K562 (cell line): Measurements from ENCODE around the gene DYNLL1. TPM values are rescaled to one million over a fixed set of nuclear protein-coding genes. Genes with fewer than 3 reads are reported as not detected.
A peak's percentile ranks its signal among the peaks of the same experiment; 100 is the strongest.

ENCODE experiments used
- KLF13 ChIP-seq: fragments of 450-650 bp; IDR thresholded peaks from 2 replicates; pipeline ENCODE4 v1.6.1; 2016; ENCODE audit warnings: missing genetic modification characterization, low read depth, mild to moderate bottlenecking, missing compliant biosample characterization, moderate library complexity, borderline replicate concordance
- NCOA1 ChIP-seq: fragments of 450-650 bp; IDR thresholded peaks from 2 replicates; pipeline ENCODE4 v1.6.1; 2016; ENCODE audit warnings: low read depth
- NR2C1 ChIP-seq, 2 experiments: fragments of 450-650 bp; IDR thresholded peaks; 2 replicates each; pipeline ENCODE4 v1.6.1; 2017; ENCODE audit warnings: mild to moderate bottlenecking in 2 of 2, antibody characterized with exemption in 1 of 2, inconsistent platforms in 1 of 2, missing compliant biosample characterization in 1 of 2, missing genetic modification characterization in 1 of 2
- PCBP1 ChIP-seq: fragments of 200-400 bp; formaldehyde crosslinking; IDR thresholded peaks from 2 replicates; pipeline ENCODE4 v1.6.1; 2018; ENCODE audit warnings: mild to moderate bottlenecking, low read depth, low read length; ENCODE audit not compliant: poor library complexity, severe bottlenecking
- TFAM ChIP-seq: fragments of 250-450 bp; sonication (Bioruptor Pico); conservative IDR thresholded peaks from 2 replicates; pipeline ENCODE4 v1.5.0; 2021; ENCODE audit warnings: mild to moderate bottlenecking, moderate library complexity
- TGIF2 ChIP-seq: sonication (generic); formaldehyde crosslinking; IDR thresholded peaks from 2 replicates; pipeline ENCODE4 v1.8.1; 2022; ENCODE audit warnings: mild to moderate bottlenecking, missing genetic modification reagents, moderate library complexity
- XRCC5 ChIP-seq: fragments of 200-400 bp; formaldehyde crosslinking; IDR thresholded peaks from 2 replicates; pipeline ENCODE4 v1.6.1; 2017; ENCODE audit warnings: low read depth, mild to moderate bottlenecking, low read length
- ZBTB17 ChIP-seq: fragments of 450-650 bp; formaldehyde crosslinking; IDR thresholded peaks from 2 replicates; pipeline ENCODE4 v1.4.0; 2020; ENCODE audit warnings: mild to moderate bottlenecking
- ZC3H11A ChIP-seq: IDR thresholded peaks from 2 replicates; pipeline ENCODE4 v1.6.1; 2012; ENCODE audit warnings: low read depth, low read length, improper control_type of control experiment
- ZNF197 ChIP-seq: fragments of 200-800 bp; sonication (Bioruptor generic); IDR thresholded peaks from 2 replicates; pipeline ENCODE4 v1.6.1; 2016; ENCODE audit warnings: low read depth, missing genetic modification characterization, missing compliant biosample characterization
- polyA plus RNA-seq, 8 experiments: library from polyadenylated mRNA; depleted of rRNA in 4 of 8; stranded (reverse) in 5 of 8; unstranded in 3 of 8; fragments of >200 nt; fragmentation: Nextera tagmentation in 2 of 8; fragmentation: Illumina TruSeq in 1 of 8; extraction: Ambion mirVana in 2 of 8; extraction: Trizol in 1 of 8; gene quantifications; 2 replicates each; pipeline versions ENCODE4 v1.2.1 to v1.2.3, GENCODE V29; 2011 to 2014; ENCODE audit warnings: inconsistent platforms in 1 of 8, missing spikeins in 1 of 8
- total RNA-seq, 7 experiments: library from RNA; depleted of rRNA in 6 of 7; stranded (reverse); fragments of >200 nt in 6 of 7; fragmentation: Illumina TruSeq in 2 of 7; extraction: Trizol in 2 of 7; gene quantifications; 2 replicates each; pipeline versions ENCODE4 v1.2.1 to v1.2.3, GENCODE V29; 2011 to 2021; ENCODE audit warnings: low replicate concordance in 1 of 7
- TF ChIP-seq, protein P1 (sequence below): fragments of 450-650 bp; IDR thresholded peaks from 2 replicates; pipeline ENCODE4 v1.6.1; 2016; ENCODE audit warnings: mild to moderate bottlenecking, moderate library complexity
- TF ChIP-seq, protein P2 (sequence below): fragments of 250-450 bp; sonication (Bioruptor Pico); IDR thresholded peaks from 2 replicates; pipeline ENCODE4 v1.4.0; 2020; ENCODE audit warnings: borderline replicate concordance
- TF ChIP-seq, protein P3 (sequence below): fragments of 250-450 bp; sonication (Bioruptor Pico); IDR thresholded peaks from 2 replicates; pipeline ENCODE4 v1.4.0; 2020

Gene DYNLL1
- total and polyA plus RNA-seq, 9 of the 15 experiments (the other 6 are each of a cell fraction or from before 2014, with no cell fraction given) = 303 to 1,112 (median 468) TPM

DNA sequence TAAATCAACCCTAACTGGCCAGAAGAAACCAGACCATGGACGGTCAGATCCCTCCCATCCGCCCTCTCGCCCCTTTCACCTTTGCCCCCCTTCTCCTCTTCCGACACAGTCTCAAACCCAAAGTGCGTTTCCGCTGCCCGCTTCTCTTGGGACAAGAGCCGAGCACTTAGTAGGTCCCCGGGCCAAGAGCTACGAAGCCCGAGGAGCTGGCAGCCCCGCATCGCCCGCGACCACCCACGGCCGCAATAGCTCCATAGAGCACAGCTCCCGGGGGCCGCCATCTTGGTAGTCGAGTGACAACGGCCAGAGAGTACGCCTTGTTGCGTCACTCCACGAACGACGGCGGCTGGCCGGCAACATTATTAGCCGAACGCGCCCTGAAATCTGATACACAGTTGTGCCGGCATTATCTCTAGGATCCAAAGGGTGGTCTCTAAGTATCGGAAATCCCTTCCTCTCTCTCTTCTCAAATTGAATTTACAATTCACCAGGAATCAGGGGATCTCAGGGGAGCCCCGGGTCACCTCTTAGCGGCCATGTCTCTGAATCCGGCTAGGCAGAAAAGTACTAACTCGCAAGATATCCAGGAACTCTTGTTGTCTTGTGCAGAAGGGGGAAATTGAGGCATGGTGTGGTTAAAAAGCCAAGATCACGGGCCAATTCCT lies 33.1 kb downstream of the DYNLL1 start, which contains the start of gene COQ5 (continued):
- TF ChIP-seq, protein P1, sequence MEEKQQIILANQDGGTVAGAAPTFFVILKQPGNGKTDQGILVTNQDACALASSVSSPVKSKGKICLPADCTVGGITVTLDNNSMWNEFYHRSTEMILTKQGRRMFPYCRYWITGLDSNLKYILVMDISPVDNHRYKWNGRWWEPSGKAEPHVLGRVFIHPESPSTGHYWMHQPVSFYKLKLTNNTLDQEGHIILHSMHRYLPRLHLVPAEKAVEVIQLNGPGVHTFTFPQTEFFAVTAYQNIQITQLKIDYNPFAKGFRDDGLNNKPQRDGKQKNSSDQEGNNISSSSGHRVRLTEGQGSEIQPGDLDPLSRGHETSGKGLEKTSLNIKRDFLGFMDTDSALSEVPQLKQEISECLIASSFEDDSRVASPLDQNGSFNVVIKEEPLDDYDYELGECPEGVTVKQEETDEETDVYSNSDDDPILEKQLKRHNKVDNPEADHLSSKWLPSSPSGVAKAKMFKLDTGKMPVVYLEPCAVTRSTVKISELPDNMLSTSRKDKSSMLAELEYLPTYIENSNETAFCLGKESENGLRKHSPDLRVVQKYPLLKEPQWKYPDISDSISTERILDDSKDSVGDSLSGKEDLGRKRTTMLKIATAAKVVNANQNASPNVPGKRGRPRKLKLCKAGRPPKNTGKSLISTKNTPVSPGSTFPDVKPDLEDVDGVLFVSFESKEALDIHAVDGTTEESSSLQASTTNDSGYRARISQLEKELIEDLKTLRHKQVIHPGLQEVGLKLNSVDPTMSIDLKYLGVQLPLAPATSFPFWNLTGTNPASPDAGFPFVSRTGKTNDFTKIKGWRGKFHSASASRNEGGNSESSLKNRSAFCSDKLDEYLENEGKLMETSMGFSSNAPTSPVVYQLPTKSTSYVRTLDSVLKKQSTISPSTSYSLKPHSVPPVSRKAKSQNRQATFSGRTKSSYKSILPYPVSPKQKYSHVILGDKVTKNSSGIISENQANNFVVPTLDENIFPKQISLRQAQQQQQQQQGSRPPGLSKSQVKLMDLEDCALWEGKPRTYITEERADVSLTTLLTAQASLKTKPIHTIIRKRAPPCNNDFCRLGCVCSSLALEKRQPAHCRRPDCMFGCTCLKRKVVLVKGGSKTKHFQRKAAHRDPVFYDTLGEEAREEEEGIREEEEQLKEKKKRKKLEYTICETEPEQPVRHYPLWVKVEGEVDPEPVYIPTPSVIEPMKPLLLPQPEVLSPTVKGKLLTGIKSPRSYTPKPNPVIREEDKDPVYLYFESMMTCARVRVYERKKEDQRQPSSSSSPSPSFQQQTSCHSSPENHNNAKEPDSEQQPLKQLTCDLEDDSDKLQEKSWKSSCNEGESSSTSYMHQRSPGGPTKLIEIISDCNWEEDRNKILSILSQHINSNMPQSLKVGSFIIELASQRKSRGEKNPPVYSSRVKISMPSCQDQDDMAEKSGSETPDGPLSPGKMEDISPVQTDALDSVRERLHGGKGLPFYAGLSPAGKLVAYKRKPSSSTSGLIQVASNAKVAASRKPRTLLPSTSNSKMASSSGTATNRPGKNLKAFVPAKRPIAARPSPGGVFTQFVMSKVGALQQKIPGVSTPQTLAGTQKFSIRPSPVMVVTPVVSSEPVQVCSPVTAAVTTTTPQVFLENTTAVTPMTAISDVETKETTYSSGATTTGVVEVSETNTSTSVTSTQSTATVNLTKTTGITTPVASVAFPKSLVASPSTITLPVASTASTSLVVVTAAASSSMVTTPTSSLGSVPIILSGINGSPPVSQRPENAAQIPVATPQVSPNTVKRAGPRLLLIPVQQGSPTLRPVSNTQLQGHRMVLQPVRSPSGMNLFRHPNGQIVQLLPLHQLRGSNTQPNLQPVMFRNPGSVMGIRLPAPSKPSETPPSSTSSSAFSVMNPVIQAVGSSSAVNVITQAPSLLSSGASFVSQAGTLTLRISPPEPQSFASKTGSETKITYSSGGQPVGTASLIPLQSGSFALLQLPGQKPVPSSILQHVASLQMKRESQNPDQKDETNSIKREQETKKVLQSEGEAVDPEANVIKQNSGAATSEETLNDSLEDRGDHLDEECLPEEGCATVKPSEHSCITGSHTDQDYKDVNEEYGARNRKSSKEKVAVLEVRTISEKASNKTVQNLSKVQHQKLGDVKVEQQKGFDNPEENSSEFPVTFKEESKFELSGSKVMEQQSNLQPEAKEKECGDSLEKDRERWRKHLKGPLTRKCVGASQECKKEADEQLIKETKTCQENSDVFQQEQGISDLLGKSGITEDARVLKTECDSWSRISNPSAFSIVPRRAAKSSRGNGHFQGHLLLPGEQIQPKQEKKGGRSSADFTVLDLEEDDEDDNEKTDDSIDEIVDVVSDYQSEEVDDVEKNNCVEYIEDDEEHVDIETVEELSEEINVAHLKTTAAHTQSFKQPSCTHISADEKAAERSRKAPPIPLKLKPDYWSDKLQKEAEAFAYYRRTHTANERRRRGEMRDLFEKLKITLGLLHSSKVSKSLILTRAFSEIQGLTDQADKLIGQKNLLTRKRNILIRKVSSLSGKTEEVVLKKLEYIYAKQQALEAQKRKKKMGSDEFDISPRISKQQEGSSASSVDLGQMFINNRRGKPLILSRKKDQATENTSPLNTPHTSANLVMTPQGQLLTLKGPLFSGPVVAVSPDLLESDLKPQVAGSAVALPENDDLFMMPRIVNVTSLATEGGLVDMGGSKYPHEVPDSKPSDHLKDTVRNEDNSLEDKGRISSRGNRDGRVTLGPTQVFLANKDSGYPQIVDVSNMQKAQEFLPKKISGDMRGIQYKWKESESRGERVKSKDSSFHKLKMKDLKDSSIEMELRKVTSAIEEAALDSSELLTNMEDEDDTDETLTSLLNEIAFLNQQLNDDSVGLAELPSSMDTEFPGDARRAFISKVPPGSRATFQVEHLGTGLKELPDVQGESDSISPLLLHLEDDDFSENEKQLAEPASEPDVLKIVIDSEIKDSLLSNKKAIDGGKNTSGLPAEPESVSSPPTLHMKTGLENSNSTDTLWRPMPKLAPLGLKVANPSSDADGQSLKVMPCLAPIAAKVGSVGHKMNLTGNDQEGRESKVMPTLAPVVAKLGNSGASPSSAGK = no peak
- TF ChIP-seq ZBTB17 (CRISPR knock-in tag) (peak; percentile 63; the same call in 1 of the 2 replicates), ZNF197 (CRISPR knock-in tag) (no peak), ZC3H11A (no peak), NR2C1 (IDR thresholded peaks at IDR 0.05) (peak; percentile 93), NR2C1 (tag; IDR thresholded peaks at IDR 0.05) (peak; percentile 96), PCBP1 (no peak), XRCC5 (no peak), NCOA1 (no peak), KLF13 (tag) (0 out of 2 replicates have a peak, but pooled peaks have one; percentile 7), TGIF2 (no peak), TFAM (CRISPR knock-in tag) (no peak)
- TF ChIP-seq, protein P2, sequence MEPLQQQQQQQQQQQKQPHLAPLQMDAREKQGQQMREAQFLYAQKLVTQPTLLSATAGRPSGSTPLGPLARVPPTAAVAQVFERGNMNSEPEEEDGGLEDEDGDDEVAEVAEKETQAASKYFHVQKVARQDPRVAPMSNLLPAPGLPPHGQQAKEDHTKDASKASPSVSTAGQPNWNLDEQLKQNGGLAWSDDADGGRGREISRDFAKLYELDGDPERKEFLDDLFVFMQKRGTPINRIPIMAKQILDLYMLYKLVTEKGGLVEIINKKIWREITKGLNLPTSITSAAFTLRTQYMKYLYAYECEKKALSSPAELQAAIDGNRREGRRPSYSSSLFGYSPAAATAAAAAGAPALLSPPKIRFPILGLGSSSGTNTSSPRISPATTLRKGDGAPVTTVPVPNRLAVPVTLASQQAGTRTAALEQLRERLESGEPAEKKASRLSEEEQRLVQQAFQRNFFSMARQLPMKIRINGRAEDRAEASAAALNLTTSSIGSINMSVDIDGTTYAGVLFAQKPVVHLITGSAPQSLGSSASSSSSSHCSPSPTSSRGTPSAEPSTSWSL (CRISPR knock-in tag) = no peak
- TF ChIP-seq, protein P3, sequence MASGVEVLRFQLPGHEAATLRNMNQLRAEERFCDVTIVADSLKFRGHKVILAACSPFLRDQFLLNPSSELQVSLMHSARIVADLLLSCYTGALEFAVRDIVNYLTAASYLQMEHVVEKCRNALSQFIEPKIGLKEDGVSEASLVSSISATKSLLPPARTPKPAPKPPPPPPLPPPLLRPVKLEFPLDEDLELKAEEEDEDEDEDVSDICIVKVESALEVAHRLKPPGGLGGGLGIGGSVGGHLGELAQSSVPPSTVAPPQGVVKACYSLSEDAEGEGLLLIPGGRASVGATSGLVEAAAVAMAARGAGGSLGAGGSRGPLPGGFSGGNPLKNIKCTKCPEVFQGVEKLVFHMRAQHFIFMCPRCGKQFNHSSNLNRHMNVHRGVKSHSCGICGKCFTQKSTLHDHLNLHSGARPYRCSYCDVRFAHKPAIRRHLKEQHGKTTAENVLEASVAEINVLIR = peak; percentile 87
